SK-N-SH treated with all-trans-retinoic acid at 6 μM for 48 hours (cell line): ENCODE results near the gene SDC3.

ENCODE experiments used
- ATAC-seq: fragments of 200-7000 bp; cut with Tn5 transposase; 3 replicates; pipeline ENCODE4 v1.9.1; 2020; ENCODE audit warnings: mild to moderate bottlenecking, moderate library complexity
- ARNTL ChIP-seq: fragments of 450-650 bp; formaldehyde crosslinking; IDR thresholded peaks from 2 replicates; pipeline ENCODE4 v1.5.0; 2020; ENCODE audit warnings: low read depth, mild to moderate bottlenecking, moderate library complexity, borderline replicate concordance
- BACH2 ChIP-seq: fragments of 250-450 bp; sonication (Bioruptor Pico); IDR thresholded peaks from 2 replicates; pipeline ENCODE4 v1.9.0; 2021; ENCODE audit warnings: mild to moderate bottlenecking, borderline replicate concordance
- CSDC2 ChIP-seq: fragments of 250-450 bp; sonication (Bioruptor Pico); IDR thresholded peaks from 2 replicates; pipeline ENCODE4 v1.5.0; 2020; ENCODE audit warnings: mild to moderate bottlenecking, moderate library complexity
- GLIS3 ChIP-seq: fragments of 250-450 bp; sonication (Bioruptor Pico); IDR thresholded peaks from 2 replicates; pipeline ENCODE4 v1.5.0; 2020; ENCODE audit warnings: mild to moderate bottlenecking, moderate library complexity
- ISL1 ChIP-seq: fragments of 250-450 bp; sonication (Bioruptor Pico); IDR thresholded peaks from 2 replicates; pipeline ENCODE4 v2.1.2; 2022; ENCODE audit warnings: mild to moderate bottlenecking, moderate library complexity
- OSR1 ChIP-seq: fragments of 250-450 bp; sonication (Bioruptor Pico); IDR thresholded peaks from 2 replicates; pipeline ENCODE4 v1.8.0; 2022; ENCODE audit warnings: moderate library complexity, mild to moderate bottlenecking, inconsistent platforms
- PPARA ChIP-seq: fragments of 250-450 bp; sonication (Bioruptor Pico); IDR thresholded peaks from 2 replicates; pipeline ENCODE4 v1.5.0; 2020; ENCODE audit warnings: mild to moderate bottlenecking, borderline replicate concordance
- RARB ChIP-seq: fragments of 250-450 bp; sonication (Bioruptor Pico); IDR thresholded peaks from 2 replicates; pipeline ENCODE4 v1.8.0; 2021; ENCODE audit warnings: mild to moderate bottlenecking, moderate library complexity
- SNAI2 ChIP-seq: fragments of 250-450 bp; sonication (Bioruptor Pico); IDR thresholded peaks from 2 replicates; pipeline ENCODE4 v1.5.0; 2020; ENCODE audit warnings: mild to moderate bottlenecking, moderate library complexity
- TCF4 ChIP-seq: fragments of 250-450 bp; sonication (Bioruptor Pico); IDR thresholded peaks from 2 replicates; pipeline ENCODE4 v1.8.0; 2021; ENCODE audit warnings: mild to moderate bottlenecking, moderate library complexity, borderline replicate concordance
- TOX ChIP-seq: fragments of 250-450 bp; sonication (Bioruptor Pico); IDR thresholded peaks from 2 replicates; pipeline ENCODE4 v1.8.0; 2021; ENCODE audit warnings: mild to moderate bottlenecking, moderate library complexity, borderline replicate concordance
- ZC3H10 ChIP-seq: fragments of 250-450 bp; sonication (Bioruptor Pico); IDR thresholded peaks from 2 replicates; pipeline ENCODE4 v1.5.1; 2021; ENCODE audit warnings: mild to moderate bottlenecking, moderate library complexity
- ZFP3 ChIP-seq: fragments of 250-450 bp; sonication (Bioruptor Pico); IDR thresholded peaks from 2 replicates; pipeline ENCODE4 v1.5.0; 2020; ENCODE audit warnings: mild to moderate bottlenecking, moderate library complexity
- ZFP30 ChIP-seq: fragments of 450-650 bp; formaldehyde crosslinking; IDR thresholded peaks from 2 replicates; pipeline ENCODE4 v1.5.0; 2022; ENCODE audit warnings: mild to moderate bottlenecking, moderate library complexity
- ZNF565 ChIP-seq: fragments of 450-650 bp; formaldehyde crosslinking; conservative IDR thresholded peaks from 2 replicates; pipeline ENCODE4 v1.5.0; 2020; ENCODE audit warnings: low read depth, mild to moderate bottlenecking, moderate library complexity
- ZNF70 ChIP-seq: fragments of 450-650 bp; formaldehyde crosslinking; IDR thresholded peaks from 2 replicates; pipeline ENCODE4 v1.5.0; 2020; ENCODE audit warnings: mild to moderate bottlenecking, moderate library complexity
- ZNF8 ChIP-seq: fragments of 450-650 bp; formaldehyde crosslinking; IDR thresholded peaks from 2 replicates; pipeline ENCODE4 v1.5.0; 2020; ENCODE audit warnings: mild to moderate bottlenecking, moderate library complexity
- TF ChIP-seq, protein P1 (sequence below): fragments of 250-450 bp; sonication (Bioruptor Pico); IDR thresholded peaks from 2 replicates; pipeline ENCODE4 v1.8.0; 2020; ENCODE audit warnings: mild to moderate bottlenecking, moderate library complexity, borderline replicate concordance
- TF ChIP-seq, protein P2 (sequence below): fragments of 250-450 bp; sonication (Bioruptor Pico); IDR thresholded peaks from 2 replicates; pipeline ENCODE4 v1.5.0; 2020; ENCODE audit warnings: mild to moderate bottlenecking, moderate library complexity
- TF ChIP-seq, protein P3 (sequence below): fragments of 250-450 bp; sonication (Bioruptor Pico); IDR thresholded peaks from 2 replicates; pipeline ENCODE4 v1.5.1; 2021; ENCODE audit warnings: mild to moderate bottlenecking, moderate library complexity
- TF ChIP-seq, protein P4 (sequence below): fragments of 250-450 bp; sonication (Bioruptor Pico); IDR thresholded peaks from 2 replicates; pipeline ENCODE4 v1.8.0; 2021; ENCODE audit warnings: low read depth, mild to moderate bottlenecking, moderate library complexity, borderline replicate concordance
- TF ChIP-seq, protein P5 (sequence below): fragments of 250-450 bp; sonication (Bioruptor Pico); IDR thresholded peaks from 2 replicates; pipeline ENCODE4 v1.5.1; 2020; ENCODE audit warnings: low read depth, mild to moderate bottlenecking, moderate library complexity

The SDC3 gene

DNA sequence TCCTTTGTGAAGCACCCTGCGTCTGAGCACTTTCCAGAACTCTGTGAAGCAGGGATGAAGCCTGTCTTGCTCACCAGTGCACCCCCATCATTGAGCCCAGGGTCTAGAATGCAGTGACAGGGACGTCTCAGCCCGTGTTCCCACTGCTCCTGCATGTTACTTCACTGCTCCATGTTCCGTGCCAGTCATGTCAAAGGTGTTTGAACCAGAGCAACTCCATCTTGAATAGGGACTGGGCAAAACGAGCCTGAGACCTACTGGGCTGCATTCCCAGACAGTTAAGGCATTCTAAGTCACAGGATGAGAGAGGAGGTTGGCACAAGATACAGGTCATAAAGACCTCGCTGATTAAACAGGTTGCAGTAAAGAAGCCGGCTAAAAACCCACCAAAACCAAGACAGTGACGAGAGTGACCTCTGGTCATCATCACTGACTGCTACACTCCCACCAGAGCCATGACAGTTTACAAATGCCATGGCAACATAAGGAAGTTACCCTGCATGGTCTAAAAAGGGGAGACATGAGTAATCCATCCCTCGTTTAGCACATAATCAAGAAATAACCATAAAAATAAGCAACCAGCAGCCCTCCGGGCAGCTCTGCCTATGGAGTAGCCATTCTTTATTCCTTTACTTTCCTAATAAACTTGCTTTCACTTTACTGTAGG is 63.2 kb downstream of the SDC3 start:
- no peak for ATAC-seq
- TF ChIP-seq, protein P1, sequence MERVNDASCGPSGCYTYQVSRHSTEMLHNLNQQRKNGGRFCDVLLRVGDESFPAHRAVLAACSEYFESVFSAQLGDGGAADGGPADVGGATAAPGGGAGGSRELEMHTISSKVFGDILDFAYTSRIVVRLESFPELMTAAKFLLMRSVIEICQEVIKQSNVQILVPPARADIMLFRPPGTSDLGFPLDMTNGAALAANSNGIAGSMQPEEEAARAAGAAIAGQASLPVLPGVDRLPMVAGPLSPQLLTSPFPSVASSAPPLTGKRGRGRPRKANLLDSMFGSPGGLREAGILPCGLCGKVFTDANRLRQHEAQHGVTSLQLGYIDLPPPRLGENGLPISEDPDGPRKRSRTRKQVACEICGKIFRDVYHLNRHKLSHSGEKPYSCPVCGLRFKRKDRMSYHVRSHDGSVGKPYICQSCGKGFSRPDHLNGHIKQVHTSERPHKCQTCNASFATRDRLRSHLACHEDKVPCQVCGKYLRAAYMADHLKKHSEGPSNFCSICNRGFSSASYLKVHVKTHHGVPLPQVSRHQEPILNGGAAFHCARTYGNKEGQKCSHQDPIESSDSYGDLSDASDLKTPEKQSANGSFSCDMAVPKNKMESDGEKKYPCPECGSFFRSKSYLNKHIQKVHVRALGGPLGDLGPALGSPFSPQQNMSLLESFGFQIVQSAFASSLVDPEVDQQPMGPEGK (CRISPR knock-in tag): no peak
- TF ChIP-seq TCF4 (no peak), ISL1 (CRISPR knock-in tag) (no peak), TOX (CRISPR knock-in tag) (no peak), CSDC2 (no peak), ZC3H10 (no peak), PPARA (CRISPR knock-in tag) (no peak), RARB (no peak), ZNF565 (no peak), ZFP3 (no peak), BACH2 (CRISPR knock-in tag) (no peak), ZNF70 (CRISPR knock-in tag) (no peak), OSR1 (CRISPR knock-in tag) (no peak), SNAI2 (CRISPR knock-in tag) (no peak)
- TF ChIP-seq, protein P2, sequence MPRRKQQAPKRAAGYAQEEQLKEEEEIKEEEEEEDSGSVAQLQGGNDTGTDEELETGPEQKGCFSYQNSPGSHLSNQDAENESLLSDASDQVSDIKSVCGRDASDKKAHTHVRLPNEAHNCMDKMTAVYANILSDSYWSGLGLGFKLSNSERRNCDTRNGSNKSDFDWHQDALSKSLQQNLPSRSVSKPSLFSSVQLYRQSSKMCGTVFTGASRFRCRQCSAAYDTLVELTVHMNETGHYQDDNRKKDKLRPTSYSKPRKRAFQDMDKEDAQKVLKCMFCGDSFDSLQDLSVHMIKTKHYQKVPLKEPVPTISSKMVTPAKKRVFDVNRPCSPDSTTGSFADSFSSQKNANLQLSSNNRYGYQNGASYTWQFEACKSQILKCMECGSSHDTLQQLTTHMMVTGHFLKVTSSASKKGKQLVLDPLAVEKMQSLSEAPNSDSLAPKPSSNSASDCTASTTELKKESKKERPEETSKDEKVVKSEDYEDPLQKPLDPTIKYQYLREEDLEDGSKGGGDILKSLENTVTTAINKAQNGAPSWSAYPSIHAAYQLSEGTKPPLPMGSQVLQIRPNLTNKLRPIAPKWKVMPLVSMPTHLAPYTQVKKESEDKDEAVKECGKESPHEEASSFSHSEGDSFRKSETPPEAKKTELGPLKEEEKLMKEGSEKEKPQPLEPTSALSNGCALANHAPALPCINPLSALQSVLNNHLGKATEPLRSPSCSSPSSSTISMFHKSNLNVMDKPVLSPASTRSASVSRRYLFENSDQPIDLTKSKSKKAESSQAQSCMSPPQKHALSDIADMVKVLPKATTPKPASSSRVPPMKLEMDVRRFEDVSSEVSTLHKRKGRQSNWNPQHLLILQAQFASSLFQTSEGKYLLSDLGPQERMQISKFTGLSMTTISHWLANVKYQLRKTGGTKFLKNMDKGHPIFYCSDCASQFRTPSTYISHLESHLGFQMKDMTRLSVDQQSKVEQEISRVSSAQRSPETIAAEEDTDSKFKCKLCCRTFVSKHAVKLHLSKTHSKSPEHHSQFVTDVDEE (CRISPR knock-in tag): no peak
- TF ChIP-seq, protein P3, sequence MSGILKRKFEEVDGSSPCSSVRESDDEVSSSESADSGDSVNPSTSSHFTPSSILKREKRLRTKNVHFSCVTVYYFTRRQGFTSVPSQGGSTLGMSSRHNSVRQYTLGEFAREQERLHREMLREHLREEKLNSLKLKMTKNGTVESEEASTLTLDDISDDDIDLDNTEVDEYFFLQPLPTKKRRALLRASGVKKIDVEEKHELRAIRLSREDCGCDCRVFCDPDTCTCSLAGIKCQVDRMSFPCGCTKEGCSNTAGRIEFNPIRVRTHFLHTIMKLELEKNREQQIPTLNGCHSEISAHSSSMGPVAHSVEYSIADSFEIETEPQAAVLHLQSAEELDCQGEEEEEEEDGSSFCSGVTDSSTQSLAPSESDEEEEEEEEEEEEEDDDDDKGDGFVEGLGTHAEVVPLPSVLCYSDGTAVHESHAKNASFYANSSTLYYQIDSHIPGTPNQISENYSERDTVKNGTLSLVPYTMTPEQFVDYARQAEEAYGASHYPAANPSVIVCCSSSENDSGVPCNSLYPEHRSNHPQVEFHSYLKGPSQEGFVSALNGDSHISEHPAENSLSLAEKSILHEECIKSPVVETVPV (CRISPR knock-in tag): no peak
- TF ChIP-seq, protein P4, sequence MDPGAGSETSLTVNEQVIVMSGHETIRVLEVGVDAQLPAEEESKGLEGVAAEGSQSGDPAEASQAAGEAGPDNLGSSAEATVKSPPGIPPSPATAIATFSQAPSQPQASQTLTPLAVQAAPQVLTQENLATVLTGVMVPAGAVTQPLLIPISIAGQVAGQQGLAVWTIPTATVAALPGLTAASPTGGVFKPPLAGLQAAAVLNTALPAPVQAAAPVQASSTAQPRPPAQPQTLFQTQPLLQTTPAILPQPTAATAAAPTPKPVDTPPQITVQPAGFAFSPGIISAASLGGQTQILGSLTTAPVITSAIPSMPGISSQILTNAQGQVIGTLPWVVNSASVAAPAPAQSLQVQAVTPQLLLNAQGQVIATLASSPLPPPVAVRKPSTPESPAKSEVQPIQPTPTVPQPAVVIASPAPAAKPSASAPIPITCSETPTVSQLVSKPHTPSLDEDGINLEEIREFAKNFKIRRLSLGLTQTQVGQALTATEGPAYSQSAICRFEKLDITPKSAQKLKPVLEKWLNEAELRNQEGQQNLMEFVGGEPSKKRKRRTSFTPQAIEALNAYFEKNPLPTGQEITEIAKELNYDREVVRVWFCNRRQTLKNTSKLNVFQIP (CRISPR knock-in tag): no peak
- TF ChIP-seq, protein P5, sequence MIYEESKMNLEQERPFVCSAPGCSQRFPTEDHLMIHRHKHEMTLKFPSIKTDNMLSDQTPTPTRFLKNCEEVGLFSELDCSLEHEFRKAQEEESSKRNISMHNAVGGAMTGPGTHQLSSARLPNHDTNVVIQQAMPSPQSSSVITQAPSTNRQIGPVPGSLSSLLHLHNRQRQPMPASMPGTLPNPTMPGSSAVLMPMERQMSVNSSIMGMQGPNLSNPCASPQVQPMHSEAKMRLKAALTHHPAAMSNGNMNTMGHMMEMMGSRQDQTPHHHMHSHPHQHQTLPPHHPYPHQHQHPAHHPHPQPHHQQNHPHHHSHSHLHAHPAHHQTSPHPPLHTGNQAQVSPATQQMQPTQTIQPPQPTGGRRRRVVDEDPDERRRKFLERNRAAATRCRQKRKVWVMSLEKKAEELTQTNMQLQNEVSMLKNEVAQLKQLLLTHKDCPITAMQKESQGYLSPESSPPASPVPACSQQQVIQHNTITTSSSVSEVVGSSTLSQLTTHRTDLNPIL (CRISPR knock-in tag): no peak
- TF ChIP-seq, all 23 proteins: peak for 0

DNA sequence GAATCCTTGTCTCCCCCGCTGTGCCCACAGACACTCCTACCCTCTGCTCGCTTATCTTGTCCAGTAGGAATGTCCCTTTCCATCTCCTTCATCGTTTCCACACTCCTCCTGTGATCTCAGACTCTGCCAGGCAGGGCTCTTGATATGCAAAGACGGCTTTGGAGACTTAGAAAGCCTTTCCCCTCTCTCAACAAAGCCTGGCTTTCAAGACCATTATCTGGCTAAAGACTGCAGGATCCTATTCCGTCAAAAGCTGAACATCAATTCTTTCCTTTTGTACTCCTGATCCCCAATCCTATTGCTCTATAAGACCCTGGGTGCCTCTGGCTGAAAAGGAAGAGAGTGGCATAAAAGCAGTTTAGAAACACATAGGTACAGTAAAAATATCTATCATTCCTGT is 63.9 kb downstream of the SDC3 start:
- no peak for TF ChIP-seq ZFP30 (CRISPR knock-in tag)
- no peak for ATAC-seq

DNA sequence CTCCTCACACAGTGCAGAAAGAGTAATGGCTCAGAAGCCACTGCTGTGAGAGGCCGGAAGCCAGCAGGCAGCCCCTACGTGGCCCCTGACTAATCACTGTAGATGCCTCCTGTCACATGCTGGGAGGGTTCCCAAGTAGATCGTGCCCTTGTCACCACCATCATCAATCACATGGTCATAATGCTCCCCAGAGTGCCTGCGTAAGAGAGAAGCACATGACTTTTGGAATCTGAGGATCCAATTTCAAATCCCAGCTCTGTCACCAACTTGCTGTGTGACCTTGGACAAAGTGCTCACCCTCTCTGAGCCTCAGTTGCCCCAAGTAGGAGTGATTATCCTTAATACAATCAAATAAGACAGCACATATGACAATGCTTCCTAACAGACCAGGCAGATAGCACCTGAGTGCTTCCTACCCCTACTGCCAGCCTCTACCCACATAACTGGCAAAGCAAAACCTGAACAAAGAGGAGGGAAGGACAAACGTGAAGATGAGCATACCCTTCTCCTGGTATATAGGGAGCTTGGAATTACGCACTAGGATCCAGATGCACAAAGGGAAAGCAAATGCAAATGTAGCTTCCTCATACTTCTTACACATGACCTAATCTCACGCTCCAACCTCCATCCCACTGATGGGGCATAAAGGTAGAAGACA is 65.7 kb downstream of the SDC3 start:
- no peak for ATAC-seq
- TF ChIP-seq RARB (no peak), ISL1 (CRISPR knock-in tag) (no peak), ZFP3 (no peak), CSDC2 (no peak), ZNF8 (no peak), ARNTL (CRISPR knock-in tag) (no peak), ZNF565 (no peak), PPARA (CRISPR knock-in tag) (no peak), GLIS3 (CRISPR knock-in tag) (no peak)
- TF ChIP-seq, protein P3 (CRISPR knock-in tag): no peak
- TF ChIP-seq, protein P5 (CRISPR knock-in tag): no peak
- TF ChIP-seq, protein P4 (CRISPR knock-in tag): no peak
